WTC11 (cell line): ENCODE measurements around the gene JOSD2.

Experiments
- AFF4 ChIP-seq: sonication (generic); formaldehyde crosslinking; IDR thresholded peaks from 2 replicates; pipeline ENCODE4 v1.8.1; 2023; ENCODE audit warnings: mild to moderate bottlenecking, missing genetic modification reagents, borderline replicate concordance
- ATF3 ChIP-seq: sonication (generic); formaldehyde crosslinking; conservative IDR thresholded peaks from 2 replicates; pipeline ENCODE4 v1.8.1; 2022; ENCODE audit warnings: mild to moderate bottlenecking, missing genetic modification reagents
- CBFB ChIP-seq: sonication (generic); formaldehyde crosslinking; IDR thresholded peaks from 2 replicates; pipeline ENCODE4 v1.8.1; 2022; ENCODE audit warnings: mild to moderate bottlenecking, low read depth, missing genetic modification reagents
- CREB1 ChIP-seq: sonication (generic); formaldehyde crosslinking; IDR thresholded peaks from 2 replicates; pipeline ENCODE4 v1.8.0; 2023; ENCODE audit warnings: mild to moderate bottlenecking, missing genetic modification reagents
- CTCF ChIP-seq: fragments of 200-600 bp; IDR thresholded peaks from 2 replicates; pipeline ENCODE4 v1.8.0; 2022; ENCODE audit warnings: antibody characterized with exemption
- NR1H2 ChIP-seq: sonication (generic); formaldehyde crosslinking; IDR thresholded peaks from 2 replicates; pipeline ENCODE4 v1.9.0; 2021; ENCODE audit warnings: mild to moderate bottlenecking, moderate library complexity, missing genetic modification reagents
- NR2C2 ChIP-seq: sonication (generic); formaldehyde crosslinking; IDR thresholded peaks from 2 replicates; pipeline ENCODE4 v1.8.0; 2022; ENCODE audit warnings: mild to moderate bottlenecking, missing genetic modification reagents
- RELA ChIP-seq: sonication (generic); formaldehyde crosslinking; IDR thresholded peaks from 2 replicates; pipeline ENCODE4 v1.8.1; 2022; ENCODE audit warnings: missing genetic modification reagents, mild to moderate bottlenecking, borderline replicate concordance
- USF1 ChIP-seq: sonication (generic); formaldehyde crosslinking; IDR thresholded peaks from 2 replicates; pipeline ENCODE4 v1.8.0; 2022; ENCODE audit warnings: mild to moderate bottlenecking, missing genetic modification reagents
- USF2 ChIP-seq: sonication (generic); formaldehyde crosslinking; IDR thresholded peaks from 2 replicates; pipeline ENCODE4 v1.8.1; 2023; ENCODE audit warnings: mild to moderate bottlenecking, missing genetic modification reagents, moderate library complexity
- ZBTB21 ChIP-seq: sonication (generic); formaldehyde crosslinking; IDR thresholded peaks from 2 replicates; pipeline ENCODE4 v1.8.1; 2023; ENCODE audit warnings: mild to moderate bottlenecking, missing genetic modification reagents, borderline replicate concordance
- ZNF121 ChIP-seq: sonication (generic); formaldehyde crosslinking; IDR thresholded peaks from 2 replicates; pipeline ENCODE4 v1.8.0; 2023; ENCODE audit warnings: missing genetic modification reagents
- ZNF317 ChIP-seq: sonication (generic); formaldehyde crosslinking; IDR thresholded peaks from 2 replicates; pipeline ENCODE4 v1.8.1; 2023; ENCODE audit warnings: low read depth, mild to moderate bottlenecking, moderate library complexity, missing genetic modification reagents, borderline replicate concordance

GRCh38 chr19:50490411-50490811 is 20.6 kb downstream of the JOSD2 start:
- TF ChIP-seq ZNF121 (no peak), USF2 (CRISPR knock-in tag) (no peak), AFF4 (no peak), CTCF (no peak), CREB1 (CRISPR knock-in tag) (no peak), USF1 (CRISPR knock-in tag) (no peak), NR2C2 (CRISPR knock-in tag) (no peak), CBFB (CRISPR knock-in tag) (no peak), NR1H2 (no peak), ZBTB21 (CRISPR knock-in tag) (no peak), RELA (CRISPR knock-in tag) (no peak), ZNF317 (CRISPR knock-in tag) (no peak), ATF3 (CRISPR knock-in tag) (no peak)
